Suprapubic skin (tissue), 3 donors: ENCODE data around the gene EPB41L1.

Experiments used
- CTCF ChIP-seq, 2 donors: fragments of 200-600 bp in 1 of 2; fragments of 450-650 bp in 1 of 2; sonication (generic) in 1 of 2; IDR thresholded peaks; one replicate each; pipeline ENCODE4 v1.5.1; 2016 to 2019; ENCODE audit warnings: antibody characterized with exemption in 2 of 2, mild to moderate bottlenecking in 1 of 2, moderate library complexity in 1 of 2
- EP300 ChIP-seq: sonication (generic); formaldehyde crosslinking; IDR thresholded peaks from one replicate; pipeline ENCODE4 v1.6.1; 2017; ENCODE audit warnings: antibody characterized with exemption
- POLR2A ChIP-seq, 2 donors: fragments of 450-650 bp; IDR thresholded peaks; one replicate each; pipeline ENCODE4 v1.6.1; 2017; ENCODE audit warnings: antibody characterized with exemption in 2 of 2, mild to moderate bottlenecking in 2 of 2, moderate library complexity in 2 of 2

GRCh38 chr20:36238153-36238552 is 83.6 kb downstream of the EPB41L1 start:
- TF ChIP-seq POLR2A (IDR thresholded peaks at IDR 0.05) (no peak), EP300 (no peak), CTCF (IDR thresholded peaks at IDR 0.05) (no peak)
